Measurements from ENCODE around the gene FOSL2. TPM values are rescaled to one million over a fixed set of nuclear protein-coding genes. Genes with fewer than 3 reads are reported as not detected.

Gene FOSL2
- total RNA-seq, 1 experiment from 2014 or later = 4.0 TPM

- Mint-ChIP-seq H3K36me3 (peaks cover 4% of the 10 kb centered on the region), H3K9me3 (no peaks in the 10 kb centered on the region), H3K4me1 (peaks cover 2% of the 10 kb centered on the region), H3K4me3 (no peak overlapping the region), H3K27ac (no peak overlapping the region), H3K27me3 (ENCODE audit: low read depth) (no peaks in the 10 kb centered on the region)
- ChIA-PET CTCF (interaction anchor here (1.5 kb wide), 1 partner anchor 44 kb away, joined by 3 read pairs; no protein-coding TSS in a partner anchor), POLR2A (no interaction called here)
- DNase-seq (ENCODE audit: low spot score) = no peak
- TF ChIP-seq NFYB (CRISPR knock-in tag; conservative IDR thresholded peaks at IDR 0.05; ENCODE audit: low read depth) = no peak
- TF ChIP-seq ZNF219 (CRISPR knock-in tag; IDR thresholded peaks at IDR 0.05; ENCODE audit: borderline replicate concordance) = no peak
- TF ChIP-seq JUN (CRISPR knock-in tag; IDR thresholded peaks at IDR 0.05) = no peak
- no peak for TF ChIP-seq CBFB (CRISPR knock-in tag; IDR thresholded peaks at IDR 0.05; ENCODE audit: low read depth)
- TF ChIP-seq MXD4 (CRISPR knock-in tag; IDR thresholded peaks at IDR 0.05; ENCODE audit: borderline replicate concordance) = no peak
- TF ChIP-seq ESRRA (CRISPR knock-in tag; IDR thresholded peaks at IDR 0.05; ENCODE audit: borderline replicate concordance) = no peak
- TF ChIP-seq, protein P1, sequence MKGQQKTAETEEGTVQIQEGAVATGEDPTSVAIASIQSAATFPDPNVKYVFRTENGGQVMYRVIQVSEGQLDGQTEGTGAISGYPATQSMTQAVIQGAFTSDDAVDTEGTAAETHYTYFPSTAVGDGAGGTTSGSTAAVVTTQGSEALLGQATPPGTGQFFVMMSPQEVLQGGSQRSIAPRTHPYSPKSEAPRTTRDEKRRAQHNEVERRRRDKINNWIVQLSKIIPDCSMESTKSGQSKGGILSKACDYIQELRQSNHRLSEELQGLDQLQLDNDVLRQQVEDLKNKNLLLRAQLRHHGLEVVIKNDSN (CRISPR knock-in tag; IDR thresholded peaks at IDR 0.05) = no peak
- TF ChIP-seq NFE2L1 (CRISPR knock-in tag; IDR thresholded peaks at IDR 0.05) = no peak
- no peak for TF ChIP-seq TP53 (CRISPR knock-in tag; IDR thresholded peaks at IDR 0.05)
- no peak for TF ChIP-seq KAT7 (CRISPR knock-in tag; IDR thresholded peaks at IDR 0.05; ENCODE audit: borderline replicate concordance)
- TF ChIP-seq ZBTB21 (CRISPR knock-in tag; IDR thresholded peaks at IDR 0.05; ENCODE audit: borderline replicate concordance) = no peak
- no peak for TF ChIP-seq HMGXB4 (CRISPR knock-in tag; IDR thresholded peaks at IDR 0.05)
- TF ChIP-seq, protein P2, sequence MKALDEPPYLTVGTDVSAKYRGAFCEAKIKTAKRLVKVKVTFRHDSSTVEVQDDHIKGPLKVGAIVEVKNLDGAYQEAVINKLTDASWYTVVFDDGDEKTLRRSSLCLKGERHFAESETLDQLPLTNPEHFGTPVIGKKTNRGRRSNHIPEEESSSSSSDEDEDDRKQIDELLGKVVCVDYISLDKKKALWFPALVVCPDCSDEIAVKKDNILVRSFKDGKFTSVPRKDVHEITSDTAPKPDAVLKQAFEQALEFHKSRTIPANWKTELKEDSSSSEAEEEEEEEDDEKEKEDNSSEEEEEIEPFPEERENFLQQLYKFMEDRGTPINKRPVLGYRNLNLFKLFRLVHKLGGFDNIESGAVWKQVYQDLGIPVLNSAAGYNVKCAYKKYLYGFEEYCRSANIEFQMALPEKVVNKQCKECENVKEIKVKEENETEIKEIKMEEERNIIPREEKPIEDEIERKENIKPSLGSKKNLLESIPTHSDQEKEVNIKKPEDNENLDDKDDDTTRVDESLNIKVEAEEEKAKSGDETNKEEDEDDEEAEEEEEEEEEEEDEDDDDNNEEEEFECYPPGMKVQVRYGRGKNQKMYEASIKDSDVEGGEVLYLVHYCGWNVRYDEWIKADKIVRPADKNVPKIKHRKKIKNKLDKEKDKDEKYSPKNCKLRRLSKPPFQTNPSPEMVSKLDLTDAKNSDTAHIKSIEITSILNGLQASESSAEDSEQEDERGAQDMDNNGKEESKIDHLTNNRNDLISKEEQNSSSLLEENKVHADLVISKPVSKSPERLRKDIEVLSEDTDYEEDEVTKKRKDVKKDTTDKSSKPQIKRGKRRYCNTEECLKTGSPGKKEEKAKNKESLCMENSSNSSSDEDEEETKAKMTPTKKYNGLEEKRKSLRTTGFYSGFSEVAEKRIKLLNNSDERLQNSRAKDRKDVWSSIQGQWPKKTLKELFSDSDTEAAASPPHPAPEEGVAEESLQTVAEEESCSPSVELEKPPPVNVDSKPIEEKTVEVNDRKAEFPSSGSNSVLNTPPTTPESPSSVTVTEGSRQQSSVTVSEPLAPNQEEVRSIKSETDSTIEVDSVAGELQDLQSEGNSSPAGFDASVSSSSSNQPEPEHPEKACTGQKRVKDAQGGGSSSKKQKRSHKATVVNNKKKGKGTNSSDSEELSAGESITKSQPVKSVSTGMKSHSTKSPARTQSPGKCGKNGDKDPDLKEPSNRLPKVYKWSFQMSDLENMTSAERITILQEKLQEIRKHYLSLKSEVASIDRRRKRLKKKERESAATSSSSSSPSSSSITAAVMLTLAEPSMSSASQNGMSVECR (CRISPR knock-in tag; IDR thresholded peaks at IDR 0.05; ENCODE audit: borderline replicate concordance) = no peak
- ATAC-seq = no peak
Measured at GRCh38 chr2:28407976-28408690, 15.5 kb downstream of the FOSL2 start.

- ATAC-seq (no peak), DNase-seq (ENCODE audit: low spot score) (no peak)
- ChIA-PET CTCF (interaction anchor here (1.5 kb wide), 1 partner anchor 43 kb away, joined by 3 read pairs; no protein-coding TSS in a partner anchor), POLR2A (no interaction called here)
- Mint-ChIP-seq H3K9me3 (no peaks in the 10 kb centered on the region), H3K27me3 (ENCODE audit: low read depth) (no peaks in the 10 kb centered on the region), H3K36me3 (peaks cover 4% of the 10 kb centered on the region), H3K27ac (no peak overlapping the region), H3K4me1 (peaks cover 11% of the 10 kb centered on the region), H3K4me3 (no peak overlapping the region)
- TF ChIP-seq JAZF1 (CRISPR knock-in tag; IDR thresholded peaks at IDR 0.05) (no peak), ATF3 (CRISPR knock-in tag; conservative IDR thresholded peaks at IDR 0.05) (no peak), NFYB (CRISPR knock-in tag; conservative IDR thresholded peaks at IDR 0.05; ENCODE audit: low read depth) (no peak)
Measured at GRCh38 chr2:28408764-28409599, 16.3 kb downstream of the FOSL2 start.
